ENCODE results near the gene AKAP12.

- TF ChIP-seq SMC3 (IDR thresholded peaks at IDR 0.05) (no peak), RAD21 (conservative IDR thresholded peaks at IDR 0.05 in 1 of 2, IDR thresholded peaks at IDR 0.05 in 1 of 2) (no peak), POLR2A (IDR thresholded peaks at IDR 0.05; ENCODE audit: low read length) (no peak), EP300 (IDR thresholded peaks at IDR 0.05) (no peak), CEBPB (IDR thresholded peaks at IDR 0.05) (no peak)
- TF ChIP-seq, protein P1, sequence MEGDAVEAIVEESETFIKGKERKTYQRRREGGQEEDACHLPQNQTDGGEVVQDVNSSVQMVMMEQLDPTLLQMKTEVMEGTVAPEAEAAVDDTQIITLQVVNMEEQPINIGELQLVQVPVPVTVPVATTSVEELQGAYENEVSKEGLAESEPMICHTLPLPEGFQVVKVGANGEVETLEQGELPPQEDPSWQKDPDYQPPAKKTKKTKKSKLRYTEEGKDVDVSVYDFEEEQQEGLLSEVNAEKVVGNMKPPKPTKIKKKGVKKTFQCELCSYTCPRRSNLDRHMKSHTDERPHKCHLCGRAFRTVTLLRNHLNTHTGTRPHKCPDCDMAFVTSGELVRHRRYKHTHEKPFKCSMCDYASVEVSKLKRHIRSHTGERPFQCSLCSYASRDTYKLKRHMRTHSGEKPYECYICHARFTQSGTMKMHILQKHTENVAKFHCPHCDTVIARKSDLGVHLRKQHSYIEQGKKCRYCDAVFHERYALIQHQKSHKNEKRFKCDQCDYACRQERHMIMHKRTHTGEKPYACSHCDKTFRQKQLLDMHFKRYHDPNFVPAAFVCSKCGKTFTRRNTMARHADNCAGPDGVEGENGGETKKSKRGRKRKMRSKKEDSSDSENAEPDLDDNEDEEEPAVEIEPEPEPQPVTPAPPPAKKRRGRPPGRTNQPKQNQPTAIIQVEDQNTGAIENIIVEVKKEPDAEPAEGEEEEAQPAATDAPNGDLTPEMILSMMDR (IDR thresholded peaks at IDR 0.05) = no peak
- TF ChIP-seq, protein P2, sequence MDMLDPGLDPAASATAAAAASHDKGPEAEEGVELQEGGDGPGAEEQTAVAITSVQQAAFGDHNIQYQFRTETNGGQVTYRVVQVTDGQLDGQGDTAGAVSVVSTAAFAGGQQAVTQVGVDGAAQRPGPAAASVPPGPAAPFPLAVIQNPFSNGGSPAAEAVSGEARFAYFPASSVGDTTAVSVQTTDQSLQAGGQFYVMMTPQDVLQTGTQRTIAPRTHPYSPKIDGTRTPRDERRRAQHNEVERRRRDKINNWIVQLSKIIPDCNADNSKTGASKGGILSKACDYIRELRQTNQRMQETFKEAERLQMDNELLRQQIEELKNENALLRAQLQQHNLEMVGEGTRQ (IDR thresholded peaks at IDR 0.05) = no peak
These were observed 58.1 kb downstream of the AKAP12 start for GRCh38 chr6:151297886-151298285.
